HG03060 (cell line): ENCODE data around the gene PAPOLB.

Experiments used
- ATAC-seq: cut with Tn5 transposase; IDR thresholded peaks from one replicate; pipeline ENCODE4 v1.9.1; 2021; ENCODE audit warnings: low read depth, moderate number of reproducible peaks; ENCODE audit not compliant: unreplicated experiment

Gene PAPOLB

DNA sequence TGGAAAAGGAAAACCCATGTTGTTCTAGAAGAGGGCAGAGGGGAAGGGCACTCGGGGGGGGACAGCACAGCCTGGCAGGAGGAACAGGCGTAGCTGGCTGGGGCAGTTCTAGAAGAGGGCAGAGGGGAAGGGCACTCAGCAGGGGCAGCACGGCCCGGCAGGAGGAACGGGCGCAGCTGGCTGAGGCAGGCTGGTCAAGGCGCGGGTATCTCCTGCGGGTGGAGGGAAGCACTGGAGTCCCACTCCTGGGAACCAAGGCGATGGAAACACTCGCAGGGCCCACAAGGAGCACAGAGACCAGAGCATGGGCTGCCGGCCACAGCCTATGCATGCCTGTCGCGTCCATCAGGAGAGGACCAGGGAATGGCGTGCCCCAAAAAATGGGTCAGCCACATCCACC is 36.7 kb downstream of the PAPOLB start:
- ATAC-seq, result no peak

DNA sequence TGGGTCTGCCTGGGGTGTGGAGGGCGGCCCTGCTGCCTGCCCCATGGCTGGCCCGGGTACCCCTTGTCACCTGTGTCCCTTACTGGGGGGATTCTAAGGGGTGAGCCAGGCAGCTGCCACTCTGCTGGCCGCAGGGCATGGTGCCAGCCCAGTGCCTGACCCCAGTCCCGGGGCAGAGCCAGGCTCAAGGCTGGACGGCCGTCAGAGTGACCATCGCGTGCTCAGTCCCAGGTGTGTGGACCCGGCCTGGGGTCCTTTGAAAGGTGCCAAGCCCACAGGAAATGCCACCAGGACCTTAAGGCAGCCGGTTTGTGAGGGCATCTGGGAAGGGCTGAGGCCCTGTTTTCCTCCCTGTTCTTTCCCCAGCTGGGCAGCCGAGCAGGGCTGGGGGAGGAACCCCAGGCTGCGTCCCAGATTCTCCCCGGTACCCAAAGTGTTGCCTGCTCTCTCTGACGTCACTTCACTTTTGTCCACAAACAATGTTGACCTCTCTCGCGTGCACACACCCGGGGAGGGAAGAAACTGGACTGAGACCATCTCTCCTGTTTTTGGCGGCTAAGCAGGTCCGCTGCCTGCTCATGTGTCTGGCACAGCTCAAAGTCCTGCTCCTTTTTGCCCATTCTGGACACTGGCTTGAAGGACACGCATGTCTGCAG is 37.6 kb downstream of the PAPOLB start:
- ATAC-seq, result no peak

DNA sequence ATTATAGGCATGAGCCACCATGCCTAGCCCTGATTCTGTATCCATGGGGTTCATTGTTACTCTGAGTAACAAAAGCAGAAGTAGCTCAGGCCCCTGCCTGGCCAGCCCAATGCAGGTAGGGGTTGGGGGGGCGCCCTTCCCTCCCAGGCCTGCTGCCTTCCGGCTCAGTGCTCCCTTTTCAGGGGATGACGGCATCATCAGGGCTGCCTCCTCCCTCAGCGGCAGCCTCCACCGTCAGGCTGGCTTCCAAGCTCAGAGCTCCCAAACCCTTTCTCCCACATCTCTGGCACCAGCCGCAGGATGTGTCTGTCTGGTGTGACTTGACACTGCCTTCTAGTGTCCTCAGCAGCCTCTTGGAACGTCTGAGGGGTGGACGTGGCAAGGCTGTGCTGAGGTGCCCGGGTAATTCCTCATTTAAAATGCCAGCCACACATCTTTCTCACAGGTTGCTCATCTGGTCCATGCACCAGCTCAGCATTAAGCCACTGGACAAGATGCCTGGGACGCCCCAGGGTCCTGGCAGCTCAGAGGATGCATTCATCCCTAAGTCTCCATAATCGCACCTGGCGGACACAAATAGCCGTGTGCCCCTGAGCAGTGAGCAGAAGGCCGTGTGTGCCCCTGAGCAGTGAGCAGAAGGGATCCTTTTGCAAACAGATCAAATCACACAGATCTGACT is 38.2 kb downstream of the PAPOLB start:
- ATAC-seq, result no peak

DNA sequence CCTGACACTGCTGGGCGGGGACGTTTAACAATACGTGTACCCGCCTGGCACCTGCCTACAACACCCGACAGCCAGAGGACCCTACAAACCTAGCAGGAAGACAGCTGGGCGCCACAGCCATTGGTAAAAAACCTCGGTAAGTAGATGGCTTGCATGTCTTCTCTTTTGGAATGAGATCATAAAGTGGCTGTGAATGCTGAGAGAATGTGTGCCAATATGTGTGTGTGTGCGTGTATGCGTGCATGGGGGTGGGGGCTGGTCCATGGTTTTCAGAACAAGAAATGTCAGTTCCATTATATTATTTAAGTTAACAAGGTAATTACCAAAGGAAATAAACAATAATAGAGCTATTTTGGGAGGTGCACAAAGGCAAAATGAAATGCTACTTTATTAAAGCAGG is 39.2 kb downstream of the PAPOLB start:
- no peak for ATAC-seq

DNA sequence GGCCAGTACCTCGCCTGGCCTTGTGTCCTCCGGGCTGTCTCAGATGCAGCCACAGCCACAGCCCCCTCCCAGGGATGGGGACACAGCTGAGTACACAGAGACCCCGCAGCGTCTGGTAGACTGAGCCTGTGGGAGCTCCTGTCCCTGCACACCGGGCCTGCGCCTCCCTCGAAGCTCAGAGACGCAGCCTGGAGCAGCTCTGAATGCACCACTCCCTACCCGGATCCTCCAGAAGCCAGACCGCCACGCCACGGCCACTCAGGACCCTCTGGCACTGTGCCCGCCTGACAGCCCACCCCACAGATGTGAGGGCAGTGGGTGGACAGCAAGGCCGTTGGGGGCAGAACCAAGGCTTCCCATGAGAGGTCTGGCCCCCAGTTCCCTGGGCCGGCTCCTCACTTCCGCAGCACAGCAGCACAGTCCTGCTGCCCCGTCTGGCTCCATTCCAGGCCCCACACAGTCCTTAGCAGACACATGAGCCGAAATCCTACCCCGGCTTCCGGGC is 40.8 kb downstream of the PAPOLB start:
- no peak for ATAC-seq

DNA sequence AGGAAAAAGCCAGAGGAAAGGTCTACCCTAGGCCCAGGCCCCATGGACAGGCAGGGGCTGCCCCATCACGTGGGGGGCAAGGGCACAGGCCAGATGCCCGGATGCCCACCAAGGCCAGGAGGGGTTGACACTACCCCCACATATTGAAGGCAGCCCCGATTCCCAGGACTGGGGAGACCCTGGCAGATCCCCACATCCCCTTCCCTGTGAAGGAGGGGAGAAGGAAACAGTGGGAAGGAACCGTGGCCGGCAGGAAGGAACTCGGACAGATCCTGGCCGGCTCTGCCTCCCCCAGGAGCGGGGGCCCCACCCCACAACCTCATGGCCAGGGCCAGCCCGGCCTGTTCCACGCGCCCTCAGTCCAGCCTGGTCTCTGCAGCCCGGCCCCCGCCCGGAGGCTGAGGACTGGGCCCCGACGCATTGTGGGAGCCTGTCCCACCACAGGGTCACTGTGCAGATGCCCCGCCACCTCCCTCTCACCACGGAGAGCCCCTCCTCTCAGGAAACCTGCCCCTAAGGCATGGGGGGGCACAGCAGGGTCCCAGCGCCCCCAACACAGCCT is 41.3 kb downstream of the PAPOLB start:
- no peak for ATAC-seq

DNA sequence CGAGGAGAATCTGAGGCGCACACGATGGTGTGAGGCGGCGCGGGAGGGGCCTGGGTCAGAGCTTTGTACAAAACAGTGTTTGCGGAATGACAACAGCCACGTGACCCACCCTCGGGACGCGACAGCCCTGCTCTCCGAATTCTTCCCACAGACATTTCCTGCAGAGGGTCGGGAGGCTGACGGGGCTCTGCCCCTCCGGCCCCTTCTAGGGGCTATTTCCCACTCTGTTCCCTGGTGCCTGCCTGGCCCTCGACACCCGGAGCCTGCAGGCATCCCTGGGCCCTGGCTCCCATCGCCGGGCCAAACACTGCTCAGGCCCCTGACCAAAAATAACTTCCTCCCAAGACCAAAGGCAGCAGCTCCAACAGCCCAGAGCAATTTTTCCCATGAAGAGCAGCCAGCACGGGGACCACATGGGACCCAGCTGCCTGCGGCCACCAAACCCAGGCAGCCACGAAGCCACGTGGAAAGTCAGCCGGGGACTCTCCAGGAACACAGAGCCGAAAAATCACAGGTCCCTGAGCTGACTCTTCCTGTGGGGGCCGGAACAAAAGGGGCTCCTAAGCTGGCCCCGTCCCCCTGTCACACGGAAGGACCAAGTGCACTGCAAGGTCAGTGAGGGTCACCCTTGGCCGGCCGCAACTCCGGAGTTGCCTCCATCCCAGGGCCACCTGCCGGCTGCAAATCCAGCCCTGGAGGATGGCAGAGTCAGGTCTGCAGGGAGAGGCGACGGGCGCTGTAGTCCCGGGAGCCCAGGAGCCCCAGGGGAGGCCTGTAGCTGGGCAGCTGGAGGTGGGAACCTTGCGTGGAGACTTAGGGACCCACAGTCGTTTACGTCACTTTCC is 42.0 kb downstream of the PAPOLB start:
- no peak for ATAC-seq

DNA sequence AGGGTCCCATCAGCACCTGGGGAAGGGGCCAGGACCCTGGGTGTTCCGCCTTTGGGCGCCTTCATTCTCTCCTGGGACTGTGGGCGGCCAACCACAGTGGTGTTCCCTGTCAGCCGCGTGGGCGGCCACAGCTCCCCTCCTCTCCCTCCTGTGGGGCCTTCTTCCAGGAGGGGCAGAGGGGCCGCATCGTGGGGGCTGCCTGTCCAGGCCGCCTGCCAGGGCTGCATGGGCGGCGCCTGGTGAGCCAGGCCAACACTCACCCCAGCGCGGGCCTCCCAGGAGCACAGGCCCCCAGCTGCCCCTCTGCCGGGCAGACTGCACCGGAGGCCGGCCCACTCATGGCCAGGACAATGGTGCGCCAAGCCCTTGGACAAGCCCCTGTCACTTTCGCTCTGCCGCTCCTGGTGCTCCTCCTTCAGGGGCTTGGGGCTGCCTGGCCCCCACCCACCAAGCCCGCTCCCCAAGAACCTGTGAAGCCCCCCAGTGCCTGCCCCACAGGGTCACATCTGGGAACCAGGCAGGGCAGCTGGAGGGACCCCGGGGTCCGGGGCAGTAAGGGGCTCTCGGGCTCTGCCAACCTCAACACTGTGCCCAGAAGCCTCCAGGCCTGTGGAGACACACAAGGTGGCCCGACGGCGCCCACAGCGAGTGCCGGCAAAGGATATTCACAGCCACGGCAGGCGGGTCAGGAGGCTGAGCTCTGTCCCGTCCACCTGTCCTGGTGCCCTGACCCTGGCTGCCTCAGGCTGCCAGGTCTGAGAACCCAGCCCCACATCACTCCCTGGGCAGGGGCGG is 43.6 kb downstream of the PAPOLB start:
- ATAC-seq, result no peak

DNA sequence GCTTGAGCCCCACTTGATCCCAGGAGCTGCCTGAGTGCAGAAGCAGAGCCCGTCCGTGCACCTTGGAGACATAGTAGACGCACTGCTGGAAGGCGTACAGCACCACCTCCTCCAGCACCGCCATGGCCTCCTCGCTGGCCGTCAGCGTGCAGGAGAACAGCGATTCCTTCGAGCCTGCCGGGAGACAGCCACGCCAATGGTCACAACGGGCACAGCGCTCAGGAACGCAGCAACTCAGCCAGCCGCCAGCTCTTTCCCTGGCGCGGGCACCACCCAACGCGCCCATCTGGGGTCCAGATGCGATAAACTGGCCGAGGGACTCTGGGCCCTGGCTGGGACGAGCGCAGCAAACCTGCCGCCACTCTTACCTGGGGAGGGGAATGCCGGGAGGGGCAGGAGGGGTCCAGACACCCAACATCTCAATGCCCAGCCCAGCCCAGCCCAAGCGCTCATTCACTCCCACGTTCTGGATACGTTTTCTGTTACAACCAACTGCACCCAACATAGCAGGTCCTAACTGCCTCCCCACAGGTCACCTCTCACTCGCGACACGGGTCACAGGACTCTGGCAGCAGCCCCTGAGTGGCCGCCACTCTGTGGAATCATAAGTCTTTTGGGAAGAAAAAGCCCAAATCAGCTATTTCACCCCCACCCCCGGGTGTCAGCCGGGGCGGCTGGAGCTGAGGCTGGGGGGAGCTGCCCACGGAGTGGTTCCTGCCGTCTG is 44.5 kb downstream of the PAPOLB start:
- no peak for ATAC-seq

DNA sequence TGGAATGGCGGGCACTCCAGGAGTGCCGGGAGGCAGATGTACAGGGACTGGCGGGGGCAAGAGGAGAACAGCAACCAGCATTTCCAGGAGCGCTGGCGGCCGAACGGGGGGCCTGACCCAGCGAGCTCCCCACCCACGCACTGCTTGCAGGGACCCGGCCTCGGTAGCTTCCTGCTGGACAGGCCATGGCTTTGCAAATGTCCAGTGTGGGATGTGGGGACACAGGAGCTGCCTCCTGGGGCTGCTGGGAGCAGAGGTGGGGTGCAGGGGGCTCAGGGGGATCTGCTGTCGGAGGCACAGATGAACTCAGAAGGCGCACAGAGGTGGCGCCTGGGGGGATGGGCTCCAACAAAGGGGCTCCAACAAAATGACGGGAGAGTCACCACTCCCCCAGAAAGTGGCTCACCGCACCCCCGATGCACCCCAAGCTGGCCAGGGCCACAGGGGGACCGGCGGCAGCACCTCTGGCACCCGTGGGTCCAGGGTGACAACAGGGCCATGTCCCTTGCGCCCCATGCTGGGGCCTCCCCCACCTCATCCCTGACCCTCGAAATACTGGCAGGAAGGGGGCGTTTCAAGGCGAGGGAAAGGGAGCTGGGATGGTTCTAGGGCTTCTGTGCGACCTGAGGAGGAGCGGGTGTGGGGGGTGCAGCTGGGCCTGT is 45.3 kb downstream of the PAPOLB start:
- no peak for ATAC-seq

DNA sequence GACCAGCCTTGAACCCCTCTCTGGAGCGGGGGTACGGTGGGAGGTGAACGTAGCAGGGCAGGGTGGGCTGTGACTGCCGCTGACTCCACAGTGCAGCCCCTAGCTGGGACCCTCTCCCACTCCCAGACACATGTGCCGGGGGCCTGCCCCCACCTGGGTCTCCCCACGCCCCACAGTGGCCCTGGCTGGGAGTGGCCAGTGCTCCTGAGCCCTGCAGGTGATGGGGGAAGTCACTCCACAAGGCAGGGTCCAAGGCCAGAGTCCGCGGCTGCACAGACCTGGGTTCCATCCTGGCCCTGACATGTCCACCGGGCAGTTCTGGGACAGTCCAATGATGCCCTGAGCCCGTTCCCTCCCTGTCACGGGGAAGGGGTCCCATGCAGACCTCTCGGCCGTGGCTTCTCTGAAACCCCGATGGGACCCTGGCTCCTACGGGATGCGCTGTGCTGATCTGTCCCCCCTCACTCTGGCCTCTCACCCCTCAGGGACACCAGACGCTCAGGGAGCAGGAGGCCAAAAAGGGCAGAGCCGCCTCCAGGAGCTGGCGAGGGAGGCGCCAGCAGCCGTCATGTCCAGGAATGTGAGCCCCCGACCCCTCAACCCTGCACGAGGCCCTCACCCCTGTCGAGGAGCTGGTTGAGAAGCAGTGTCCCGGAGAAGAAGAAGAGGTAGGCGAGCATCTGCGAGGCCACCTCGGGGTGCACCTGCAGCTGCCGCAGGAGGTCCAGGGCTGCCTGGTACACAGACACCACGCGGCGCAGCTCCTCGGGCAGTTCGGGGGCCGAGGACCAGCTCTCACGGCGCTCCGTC is 46.0 kb downstream of the PAPOLB start:
- ATAC-seq, result no peak

DNA sequence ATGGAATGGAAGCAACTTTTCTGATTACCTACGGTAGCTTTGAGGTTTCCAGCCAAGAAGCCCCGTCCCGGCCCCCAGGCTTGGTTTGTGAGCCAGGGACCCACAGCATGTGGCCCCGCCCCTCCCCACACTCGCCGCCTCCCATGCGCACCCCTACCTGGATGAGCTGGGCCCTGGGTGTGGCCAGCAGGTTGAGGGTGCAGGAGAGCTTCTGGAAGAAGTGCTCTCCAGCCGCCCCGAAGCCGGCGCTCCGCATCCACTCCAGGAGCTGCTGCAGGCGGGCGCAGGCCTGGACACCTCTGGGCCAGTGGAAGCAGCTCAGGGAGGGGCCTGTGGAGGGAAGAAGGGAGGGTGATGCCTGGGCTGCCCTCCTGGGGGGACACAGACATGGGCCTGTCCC is 46.7 kb downstream of the PAPOLB start:
- no peak for ATAC-seq

DNA sequence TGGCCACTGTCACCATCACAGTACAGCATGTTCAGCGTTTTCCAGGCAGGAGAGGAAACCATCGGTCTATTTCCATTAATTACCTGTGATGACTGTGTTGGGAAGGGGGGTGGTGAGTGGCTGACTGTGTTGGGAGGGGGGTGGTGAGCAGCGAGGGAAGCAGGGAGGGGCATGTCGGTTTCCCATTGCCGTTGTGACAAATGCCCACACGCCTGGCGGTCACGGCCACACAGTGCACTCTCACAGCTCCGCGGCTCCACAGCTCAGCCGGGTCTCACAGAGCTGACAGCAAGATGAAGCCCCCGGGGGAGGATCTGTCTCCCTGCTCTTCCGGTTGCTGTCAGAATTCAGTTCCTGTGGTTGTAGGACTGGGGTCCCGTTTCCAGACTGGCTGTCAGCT is 47.4 kb downstream of the PAPOLB start:
- no peak for ATAC-seq

DNA sequence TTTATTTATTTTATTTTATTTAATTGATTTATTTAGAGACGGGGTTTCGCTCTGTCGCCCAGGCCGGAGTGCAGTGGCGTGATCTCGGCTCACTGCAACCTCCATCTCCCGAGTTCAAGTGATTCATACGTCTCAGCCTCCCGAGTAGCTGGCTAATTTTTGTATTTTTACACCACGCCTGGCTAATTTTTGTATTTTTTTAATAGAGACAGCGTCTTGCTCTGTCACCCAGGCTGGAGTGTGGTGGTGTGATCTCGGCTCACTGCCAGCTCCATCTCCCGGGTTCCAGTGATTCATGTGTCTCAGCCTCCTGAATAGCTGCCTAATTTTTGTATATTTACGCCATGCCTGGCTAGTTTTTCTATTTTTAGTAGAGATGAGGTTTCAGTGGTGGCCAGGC is 52.2 kb downstream of the PAPOLB start:
- no peak for ATAC-seq

DNA sequence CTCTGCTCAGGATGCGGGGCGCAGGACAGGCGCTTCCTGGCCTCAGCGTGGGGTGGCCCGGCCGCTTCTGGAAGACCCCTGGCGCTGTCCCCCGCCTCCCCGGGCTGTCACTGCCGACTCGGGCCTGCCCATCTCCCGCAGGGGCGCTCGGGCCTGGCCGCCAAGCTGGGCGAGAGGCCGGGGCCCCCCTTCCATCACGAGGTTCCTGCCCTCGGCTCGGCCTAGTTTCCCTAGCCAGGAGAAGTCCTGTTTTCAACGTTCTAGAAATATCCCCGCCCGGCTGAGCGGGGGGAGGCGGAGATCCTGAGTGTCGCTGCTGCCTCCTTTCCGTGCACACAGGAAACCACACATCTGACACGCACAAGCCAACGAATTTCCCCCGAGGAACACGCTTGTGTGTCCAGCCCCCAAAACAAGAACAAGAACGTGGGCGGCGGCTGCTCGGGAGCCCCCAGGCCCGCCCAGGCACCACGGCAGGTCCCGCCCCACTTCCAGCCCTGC is 52.7 kb downstream of the PAPOLB start:
- ATAC-seq, result no peak

DNA sequence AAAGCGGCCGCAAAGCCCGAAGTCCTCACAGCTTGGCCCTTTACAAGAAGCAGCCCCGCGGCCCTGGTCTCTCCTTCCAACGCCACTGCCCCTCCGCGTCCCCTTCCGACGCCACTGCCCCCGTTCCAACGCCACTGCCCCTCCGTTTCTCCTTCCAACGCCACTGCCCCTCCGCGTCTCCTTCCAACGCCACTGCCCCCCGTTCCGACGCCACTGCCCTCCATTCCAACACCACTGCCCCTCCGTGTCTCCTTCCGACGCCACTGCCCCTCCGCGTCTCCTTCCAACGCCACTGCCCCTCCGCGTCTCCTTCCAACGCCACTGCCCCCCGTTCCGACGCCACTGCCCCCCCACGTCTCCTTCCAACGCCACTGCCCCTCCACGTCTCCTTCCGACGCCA is 53.3 kb downstream of the PAPOLB start:
- no peak for ATAC-seq

DNA sequence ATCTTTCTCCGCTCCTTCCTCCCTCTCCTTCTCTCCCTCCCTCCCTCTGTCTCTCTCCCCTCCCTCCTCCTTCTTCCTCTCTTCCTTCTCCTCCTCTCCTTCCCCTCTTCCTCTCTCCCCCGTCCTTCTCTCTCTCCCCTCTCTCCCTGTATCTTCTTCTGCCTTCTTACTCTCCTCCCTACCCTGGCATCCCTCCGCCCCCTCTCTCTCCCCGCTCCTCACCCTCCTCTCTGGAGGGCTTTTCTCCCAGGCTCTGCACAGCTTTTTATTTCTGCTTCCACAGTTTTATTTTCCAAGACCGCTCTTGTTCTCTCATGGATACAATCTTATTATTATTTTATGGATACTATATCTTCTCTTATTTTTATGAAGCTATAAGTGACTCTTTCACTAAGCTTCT is 53.8 kb downstream of the PAPOLB start:
- ATAC-seq, result no peak
